Measurements from ENCODE around the gene GASK1B. TPM values are rescaled to one million over a fixed set of nuclear protein-coding genes. Genes with fewer than 3 reads are reported as not detected.

Gene GASK1B
- total RNA-seq, 2 experiments from 2014 or later = 0.22 to 0.28 TPM

GRCh38 chr4:158125310-158125709 lies 47.5 kb downstream of the GASK1B start:
- Histone ChIP-seq H3K27me3 (ENCODE audit: control insufficient read depth in 1 of 2, insufficient read depth in 2 of 2, low read length in 2 of 2) (no peaks in the 10 kb centered on the region), H3K4me1 (ENCODE audit: insufficient read depth, low read length) (no peaks in the 10 kb centered on the region), H3K4me3 (ENCODE audit: low read length) (no peak overlapping the region), H3K36me3 (ENCODE audit: insufficient read depth, low read length) (no peaks in the 10 kb centered on the region), H3K9me3 (ENCODE audit: control insufficient read depth in 1 of 2, insufficient read depth in 1 of 2, low read length in 2 of 2) (no peaks in the 10 kb centered on the region), H3K27ac (ENCODE audit: low read depth in 1 of 2, low read length in 2 of 2) (no peak overlapping the region)
- DNase-seq = no peak
- intact Hi-C loops (cut with DNase I, micrococcal nuclease) = no loop called here
- no peak for TF ChIP-seq CTCF (IDR thresholded peaks at IDR 0.05)
- ChIA-PET POLR2A (no interaction called here), CTCF (no interaction called here)
- Mint-ChIP-seq H3K9me3 (no peaks in the 10 kb centered on the region), H3K4me1 (ENCODE audit: low read depth) (no peaks in the 10 kb centered on the region), H3K27ac (no peak overlapping the region), H3K4me3 (no peak overlapping the region), H3K36me3 (ENCODE audit: low read depth) (no peaks in the 10 kb centered on the region), H3K27me3 (no peaks in the 10 kb centered on the region)
- no peak for ATAC-seq (ENCODE audit: poor library complexity)

Other genes starting within 250 kb of the GASK1B start
- under 1 TPM in 1 of 2 experiments, not detected in 1; 0.45 TPM for gene TMEM144, start 37.5 kb upstream of the GASK1B start, total RNA-seq